GM18505 (cell line): ENCODE results near the gene ROBO1.

Source experiments
- ATAC-seq: cut with Tn5 transposase; IDR thresholded peaks from one replicate; pipeline ENCODE4 v1.9.1; 2021; ENCODE audit not compliant: unreplicated experiment
- POLR2A ChIP-seq: IDR thresholded peaks from 4 replicates; pipeline ENCODE4 v1.6.1; 2011; ENCODE audit warnings: borderline replicate concordance; ENCODE audit not compliant: insufficient read depth, insufficient read length; ENCODE audit errors: extremely low read depth

The ROBO1 gene

GRCh38 chr3:79032686-79033318 lies 735.0 kb downstream of the ROBO1 start:
- no peak for TF ChIP-seq POLR2A
- peak; percentile 76 for ATAC-seq

- no peak for ATAC-seq
- no peak for TF ChIP-seq POLR2A
These were observed 737.6 kb downstream of the ROBO1 start for GRCh38 chr3:79030157-79030556.

GRCh38 chr3:79028916-79029315 lies 738.9 kb downstream of the ROBO1 start:
- no peak for ATAC-seq
- no peak for TF ChIP-seq POLR2A

GRCh38 chr3:79027593-79027992 lies 740.2 kb downstream of the ROBO1 start:
- no peak for TF ChIP-seq POLR2A
- ATAC-seq, result no peak

GRCh38 chr3:79019924-79020173 lies 747.9 kb downstream of the ROBO1 start:
- TF ChIP-seq POLR2A, result no peak
- no peak for ATAC-seq

- peak; percentile 58 for ATAC-seq
- TF ChIP-seq POLR2A, result no peak
These were observed 748.5 kb downstream of the ROBO1 start for GRCh38 chr3:79019137-79019923.

- TF ChIP-seq POLR2A, result no peak
- ATAC-seq, result peak; percentile 57
These were observed 749.1 kb downstream of the ROBO1 start for GRCh38 chr3:79018671-79019136.

- no peak for TF ChIP-seq POLR2A
- ATAC-seq, result no peak
These were observed 749.5 kb downstream of the ROBO1 start for GRCh38 chr3:79018265-79018664.

- TF ChIP-seq POLR2A, result no peak
- ATAC-seq, result no peak
These were observed 751.0 kb downstream of the ROBO1 start for GRCh38 chr3:79016587-79017376.

GRCh38 chr3:79015854-79016253 lies 751.9 kb downstream of the ROBO1 start:
- TF ChIP-seq POLR2A, result no peak
- no peak for ATAC-seq

- TF ChIP-seq POLR2A, result no peak
- ATAC-seq, result no peak
These were observed 754.8 kb downstream of the ROBO1 start for GRCh38 chr3:79012946-79013362.

- no peak for TF ChIP-seq POLR2A
- ATAC-seq, result no peak
These were observed 755.3 kb downstream of the ROBO1 start for GRCh38 chr3:79012530-79012913.

- no peak for TF ChIP-seq POLR2A
- no peak for ATAC-seq
These were observed 755.8 kb downstream of the ROBO1 start for GRCh38 chr3:79011821-79012529.
